Rectal smooth muscle tissue (tissue), 1 donor: Measurements from ENCODE around the gene JOSD2.
"Not testable (repeated sequence)": the region's sequence is repeated elsewhere in the genome, so short reads cannot be mapped to it uniquely, and the experiment has no call there.

ENCODE experiments used
- H3K27ac ChIP-seq: one replicate; pipeline ENCODE4 v1.7.0; 2013; ENCODE audit warnings: low read depth, low read length, inconsistent platforms
- H3K27me3 ChIP-seq: one replicate; pipeline ENCODE4 v1.7.0; 2013; ENCODE audit warnings: low read length; ENCODE audit not compliant: control insufficient read depth, insufficient read depth
- H3K36me3 ChIP-seq: one replicate; pipeline ENCODE4 v1.7.0; 2013; ENCODE audit warnings: low read length; ENCODE audit not compliant: control insufficient read depth, insufficient read depth
- H3K4me1 ChIP-seq: one replicate; pipeline ENCODE4 v1.7.0; 2013; ENCODE audit warnings: low read length; ENCODE audit not compliant: control insufficient read depth, insufficient read depth
- H3K4me3 ChIP-seq: one replicate; pipeline ENCODE4 v1.7.0; 2013; ENCODE audit warnings: low read length
- H3K9ac ChIP-seq: one replicate; pipeline ENCODE4 v1.7.0; 2013; ENCODE audit warnings: low read length

JOSD2 gene

DNA sequence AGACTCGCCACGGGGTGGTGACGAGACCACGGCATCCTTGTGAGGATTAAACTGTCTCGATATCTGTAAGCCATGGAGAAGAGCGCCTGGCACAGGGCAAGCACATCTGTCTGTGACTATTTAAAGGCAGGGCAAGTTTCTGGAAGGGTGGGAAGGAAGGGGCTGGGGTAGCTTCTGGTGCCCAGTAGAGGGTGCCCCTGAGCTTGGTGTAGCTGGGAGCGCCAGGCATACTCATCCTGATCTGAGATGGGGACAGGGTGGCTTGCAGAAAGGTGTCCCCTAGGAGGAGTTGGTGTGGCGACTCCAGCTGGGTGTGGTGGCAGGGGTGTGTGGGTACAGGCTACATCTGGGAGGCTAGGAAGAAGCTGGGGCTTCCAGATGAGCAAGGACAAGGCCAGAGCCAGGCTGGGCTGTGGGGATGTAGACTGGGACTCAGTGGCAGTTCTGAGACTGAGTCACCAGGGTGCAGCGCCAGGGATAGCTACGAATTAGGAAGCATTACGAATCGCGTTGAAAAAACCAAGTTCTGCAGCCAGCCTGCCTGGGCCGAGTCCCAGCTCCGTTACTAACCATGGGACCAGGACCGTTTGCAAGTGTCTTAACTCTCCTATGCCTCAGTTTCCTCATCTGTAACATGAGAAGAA, 25.8 kb upstream of the JOSD2 start:
- Histone ChIP-seq H3K4me3 (no peak overlapping the region), H3K27ac (no peak overlapping the region), H3K9ac (no peak overlapping the region), H3K27me3 (no peaks in the 10 kb centered on the region), H3K36me3 (no peaks in the 10 kb centered on the region), H3K4me1 (no peaks in the 10 kb centered on the region)

DNA sequence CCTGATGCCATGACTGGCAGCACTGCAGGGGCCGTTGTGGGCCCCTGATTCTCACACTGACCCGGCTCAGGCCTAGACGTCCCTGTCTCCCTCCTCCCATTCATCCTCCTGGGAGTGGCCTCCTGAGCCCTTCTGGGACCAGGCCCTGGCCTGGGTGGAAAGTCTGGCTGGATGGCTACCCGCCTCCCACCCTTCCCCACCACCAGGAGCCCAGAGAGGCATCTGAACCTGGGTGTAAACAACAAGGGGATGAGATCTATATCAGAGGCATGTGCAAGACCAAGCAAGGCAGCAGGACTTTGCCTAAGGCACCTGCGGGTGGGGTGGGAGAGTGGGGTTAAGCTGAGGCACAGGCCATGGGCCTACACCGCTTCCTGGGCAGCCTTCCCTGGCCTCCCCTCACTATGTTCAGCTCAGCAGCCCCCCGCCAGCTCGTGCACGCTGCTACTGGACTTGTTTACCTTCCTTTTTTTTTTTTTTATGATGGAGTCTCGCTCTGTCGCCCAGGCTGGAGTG, 24.7 kb upstream of the JOSD2 start:
- Histone ChIP-seq H3K4me3 (no peak overlapping the region), H3K27me3 (no peaks in the 10 kb centered on the region), H3K27ac (no peak overlapping the region), H3K9ac (no peak overlapping the region), H3K36me3 (no peaks in the 10 kb centered on the region), H3K4me1 (no peaks in the 10 kb centered on the region)

DNA sequence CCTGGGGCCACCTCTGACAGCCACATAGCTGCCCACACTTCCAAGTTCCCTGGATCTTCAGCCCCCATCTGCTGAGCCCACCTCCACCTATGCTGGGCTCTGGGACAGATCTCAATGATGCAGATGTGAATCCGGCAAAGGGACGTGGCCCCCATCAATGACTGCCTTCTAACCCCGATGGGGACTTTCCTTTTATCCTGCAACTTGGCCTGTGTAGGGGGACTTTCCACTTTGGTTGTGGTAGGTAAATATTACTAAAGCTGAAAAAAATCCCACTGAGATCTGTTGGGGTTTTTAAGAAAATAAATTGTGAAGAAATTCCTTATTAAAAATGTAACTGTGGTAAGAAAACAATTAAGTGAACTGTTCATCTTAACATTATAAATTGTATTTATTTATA, 23.5 kb upstream of the JOSD2 start:
- Histone ChIP-seq H3K9ac (no peak overlapping the region), H3K27ac (no peak overlapping the region), H3K4me3 (no peak overlapping the region), H3K4me1 (no peaks in the 10 kb centered on the region), H3K36me3 (no peaks in the 10 kb centered on the region), H3K27me3 (no peaks in the 10 kb centered on the region)

DNA sequence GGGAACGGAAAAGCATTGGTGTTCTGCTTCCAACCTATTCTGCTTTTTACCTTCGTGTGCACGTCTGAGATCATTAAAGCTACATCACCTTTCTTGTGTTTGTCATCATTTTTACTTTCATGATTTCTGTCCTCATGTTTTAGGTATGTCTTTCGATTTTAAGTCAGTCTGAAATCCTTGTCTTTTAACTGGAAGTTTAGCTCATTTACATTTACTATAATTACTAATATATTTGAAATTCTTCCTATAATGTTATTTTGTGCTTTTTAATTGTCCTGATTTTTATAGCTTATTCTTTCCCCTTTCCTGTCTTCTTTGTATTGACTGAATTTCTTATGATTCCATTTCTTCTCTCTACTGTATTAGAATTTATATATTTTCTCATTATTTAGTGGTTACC, 22.0 kb upstream of the JOSD2 start:
- Histone ChIP-seq H3K9ac (no peak overlapping the region), H3K4me3 (no peak overlapping the region), H3K36me3 (no peaks in the 10 kb centered on the region), H3K27me3 (no peaks in the 10 kb centered on the region), H3K4me1 (no peaks in the 10 kb centered on the region), H3K27ac (no peak overlapping the region)

DNA sequence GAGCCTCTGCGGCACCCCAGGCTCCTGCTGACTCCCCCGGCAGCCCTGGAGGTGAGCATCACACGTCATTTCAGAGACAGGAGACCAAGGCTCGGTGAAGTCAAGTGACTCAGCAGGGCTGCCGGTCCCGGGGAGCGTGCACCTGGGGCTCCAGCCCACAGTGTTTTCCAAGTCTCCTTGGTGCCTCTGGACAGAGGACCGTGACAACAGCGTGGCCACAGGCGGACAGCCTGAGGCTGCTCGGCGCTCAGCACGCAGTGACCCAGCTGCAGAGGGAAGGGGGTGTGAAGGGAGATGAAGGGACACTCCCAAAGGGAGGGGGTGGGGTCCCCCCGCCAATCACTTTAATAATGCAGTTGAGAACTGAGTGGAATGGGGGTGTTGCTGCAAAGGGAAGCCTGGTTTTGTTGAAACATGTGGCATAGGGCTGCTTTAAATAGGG, 20.2 kb upstream of the JOSD2 start:
- Histone ChIP-seq H3K27me3 (no peaks in the 10 kb centered on the region), H3K9ac (no peak overlapping the region), H3K4me1 (no peaks in the 10 kb centered on the region), H3K27ac (no peak overlapping the region), H3K4me3 (no peak overlapping the region), H3K36me3 (no peaks in the 10 kb centered on the region)

DNA sequence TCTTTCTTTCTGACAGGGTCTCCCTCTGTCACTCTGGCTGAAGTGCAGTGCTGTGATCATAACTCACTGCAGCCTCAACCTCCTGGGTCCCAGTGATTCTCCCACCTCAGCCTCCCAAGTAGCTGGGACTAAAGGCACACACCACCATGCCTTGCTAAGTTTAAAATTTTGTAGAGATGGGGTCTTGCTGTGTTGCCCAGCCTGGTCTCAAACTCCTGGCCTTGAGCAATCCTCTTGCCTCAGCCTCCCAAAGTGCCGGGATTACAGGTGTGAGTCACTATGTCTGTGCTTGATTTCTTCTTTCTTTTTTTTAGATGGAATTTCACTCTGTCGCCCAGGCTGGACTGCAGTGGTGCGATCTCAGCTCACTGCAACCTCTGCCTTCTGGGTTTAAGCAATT, 17.1 kb upstream of the JOSD2 start:
- not testable (repeated sequence) for H3K4me1 ChIP-seq, H3K27ac ChIP-seq, H3K36me3 ChIP-seq, H3K27me3 ChIP-seq, H3K9ac ChIP-seq, H3K4me3 ChIP-seq

DNA sequence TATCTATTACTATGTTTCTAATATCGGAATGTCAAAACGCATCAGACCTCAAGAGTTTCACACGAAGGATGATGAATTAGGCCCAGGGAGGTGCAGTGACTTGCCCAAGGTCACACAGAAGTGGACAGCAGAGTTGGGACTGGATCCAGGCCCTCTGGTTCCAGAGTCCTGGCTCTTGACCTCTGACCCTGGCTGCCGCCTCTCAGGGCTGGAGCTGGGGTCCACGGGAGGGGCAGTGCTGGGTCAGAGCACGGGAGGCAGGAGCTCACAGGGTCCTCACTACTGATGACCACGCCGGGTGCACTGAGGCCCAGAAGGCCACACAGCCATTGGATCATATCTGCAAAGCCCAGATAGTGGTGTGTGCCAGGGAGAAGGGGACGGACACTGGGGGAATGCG, 11.9 kb upstream of the JOSD2 start:
- H3K27ac ChIP-seq = no peak overlapping the region

DNA sequence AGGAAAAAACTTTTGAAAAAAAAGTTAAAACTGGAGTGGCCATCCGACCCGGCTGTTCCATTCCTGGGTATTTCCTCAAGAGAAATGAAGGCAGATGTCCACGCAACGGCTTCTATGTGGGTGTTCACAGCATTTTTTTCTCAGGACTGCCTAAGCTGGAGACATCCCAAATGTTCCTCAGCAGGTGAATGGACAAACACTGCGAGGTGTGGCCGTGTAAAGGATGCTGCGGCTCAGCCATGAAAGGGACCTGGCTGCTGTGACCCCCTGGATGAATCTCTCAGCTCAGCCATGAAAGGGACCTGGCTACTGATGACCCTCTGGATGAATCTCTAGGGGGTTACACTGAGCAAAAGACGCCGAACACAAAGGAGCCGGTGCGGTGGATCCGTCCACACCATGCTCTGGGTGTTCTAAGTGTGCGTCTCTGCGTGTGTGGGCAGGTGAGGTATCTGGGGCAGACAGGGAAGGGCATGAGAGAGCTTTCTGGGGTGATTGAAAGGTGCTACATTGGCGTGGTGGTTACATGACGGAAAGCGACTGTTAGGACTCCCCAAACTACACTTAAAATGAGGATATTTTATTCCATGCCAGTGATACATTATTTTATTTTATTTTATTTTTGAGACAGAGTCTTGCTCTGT, 10.0 kb upstream of the JOSD2 start:
- Histone ChIP-seq H3K27ac (no peak overlapping the region), H3K9ac (no peak overlapping the region), H3K4me1 (no peaks in the 10 kb centered on the region), H3K27me3 (peaks cover 1% of the 10 kb centered on the region), H3K36me3 (no peaks in the 10 kb centered on the region), H3K4me3 (no peak overlapping the region)

More for the DNA sequence above, 11.9 kb upstream of the JOSD2 start:
- H3K4me1 ChIP-seq = no peaks in the 10 kb centered on the region
- H3K36me3 ChIP-seq = no peaks in the 10 kb centered on the region
- no peak overlapping the region for H3K4me3 ChIP-seq
- H3K9ac ChIP-seq = no peak overlapping the region
- H3K27me3 ChIP-seq = peaks cover 3% of the 10 kb centered on the region

DNA sequence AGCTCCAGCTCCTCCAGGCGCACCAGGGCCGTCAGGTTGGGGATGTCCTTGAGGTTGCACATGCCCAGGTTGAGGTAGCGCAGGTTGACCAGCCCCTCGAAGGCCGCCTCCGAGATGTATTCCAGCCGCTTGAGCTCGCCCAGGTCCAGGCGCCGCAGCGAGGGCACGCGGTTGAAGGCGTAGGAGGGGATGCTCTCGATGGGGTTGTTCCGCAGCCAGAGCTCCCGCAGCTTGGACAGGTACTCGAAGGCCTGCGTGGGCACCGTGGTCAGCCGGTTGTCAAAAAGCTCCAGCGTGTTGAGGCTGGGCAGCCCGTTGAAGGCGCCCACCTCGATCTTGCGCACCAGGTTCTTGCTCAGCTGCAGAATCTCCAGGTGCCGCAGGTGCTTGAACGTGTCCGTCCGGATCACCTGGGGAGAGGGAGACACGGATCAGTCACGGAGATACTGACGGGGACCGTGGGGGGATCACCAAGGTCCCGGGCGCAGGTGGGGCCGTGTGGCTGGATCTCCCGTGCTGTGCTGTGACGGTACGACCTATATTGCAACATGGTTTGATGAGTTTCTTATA, 8.1 kb upstream of the JOSD2 start:
- Histone ChIP-seq H3K4me1 (no peaks in the 10 kb centered on the region), H3K27ac (no peak overlapping the region), H3K36me3 (no peaks in the 10 kb centered on the region), H3K9ac (no peak overlapping the region), H3K4me3 (no peak overlapping the region), H3K27me3 (peaks cover 7% of the 10 kb centered on the region)

DNA sequence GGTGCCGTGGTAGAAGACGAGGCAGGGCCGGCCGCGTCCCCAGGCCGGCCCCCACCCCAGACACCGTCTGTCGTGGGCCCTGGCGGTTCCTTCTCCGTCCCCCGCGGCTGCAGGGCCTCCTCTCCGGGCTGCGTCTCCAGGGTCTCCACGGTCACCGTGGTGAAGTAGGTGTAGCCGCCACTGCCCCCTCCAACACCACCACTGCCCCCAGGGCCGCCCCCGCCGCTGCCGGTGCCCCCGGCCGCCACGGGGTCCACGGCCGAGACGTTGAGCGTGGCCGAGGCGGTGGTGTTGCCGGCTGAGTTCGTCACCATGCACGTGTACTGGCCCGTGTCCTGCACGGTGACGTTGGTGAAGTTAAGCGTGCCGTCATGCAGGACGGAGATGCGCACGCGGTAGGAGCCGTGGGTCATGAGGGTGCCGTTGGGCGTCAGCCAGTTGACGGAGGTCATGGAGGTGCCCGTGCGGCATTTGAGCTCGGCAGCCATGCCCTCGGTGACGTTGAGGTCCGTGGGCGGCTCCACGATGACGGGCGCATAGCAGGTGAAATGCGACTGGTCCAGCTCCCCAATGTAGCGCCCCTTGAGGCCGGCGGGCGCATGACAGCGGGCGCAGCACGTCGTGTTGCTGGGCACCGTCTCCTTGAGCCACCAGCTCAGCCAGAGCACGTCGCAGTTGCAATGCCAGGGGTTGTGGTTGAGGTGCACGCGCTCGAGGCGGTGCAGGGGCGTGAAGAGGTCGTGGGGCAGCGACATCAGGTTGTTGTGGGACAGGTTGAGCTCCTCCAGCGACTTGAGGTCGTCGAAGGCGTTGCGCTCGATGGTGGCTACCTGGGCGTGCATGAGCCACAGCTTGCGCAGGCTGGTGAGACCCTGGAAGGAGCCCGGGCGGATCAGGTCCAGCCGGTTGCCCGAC, 7.4 kb upstream of the JOSD2 start:
- H3K36me3 ChIP-seq = no peaks in the 10 kb centered on the region
- no peak overlapping the region for H3K27ac ChIP-seq
- H3K9ac ChIP-seq = no peak overlapping the region
- H3K4me1 ChIP-seq = no peaks in the 10 kb centered on the region
- H3K4me3 ChIP-seq = no peak overlapping the region
- peaks cover 7% of the 10 kb centered on the region for H3K27me3 ChIP-seq

DNA sequence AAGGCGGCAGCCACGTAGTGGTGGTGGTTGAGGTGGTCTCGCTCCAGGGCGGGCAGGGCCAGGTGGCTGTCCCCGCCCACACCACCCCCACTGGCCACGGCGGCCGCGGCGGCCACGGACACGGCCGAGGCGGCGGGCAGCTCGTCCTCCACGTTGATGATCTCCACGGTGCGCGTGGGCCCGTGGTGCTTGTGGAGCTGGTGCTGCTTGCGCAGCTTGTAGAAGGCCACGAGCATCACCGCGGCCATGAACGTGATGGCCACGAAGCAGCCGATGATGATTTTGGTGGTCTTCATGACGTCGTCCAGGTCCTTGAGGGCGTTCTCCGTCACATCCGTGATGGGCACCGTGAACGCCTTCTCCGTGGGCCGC, 6.7 kb upstream of the JOSD2 start:
- Histone ChIP-seq H3K36me3 (no peaks in the 10 kb centered on the region), H3K4me1 (no peaks in the 10 kb centered on the region), H3K4me3 (no peak overlapping the region), H3K27me3 (peaks cover 7% of the 10 kb centered on the region), H3K27ac (no peak overlapping the region), H3K9ac (no peak overlapping the region)

DNA sequence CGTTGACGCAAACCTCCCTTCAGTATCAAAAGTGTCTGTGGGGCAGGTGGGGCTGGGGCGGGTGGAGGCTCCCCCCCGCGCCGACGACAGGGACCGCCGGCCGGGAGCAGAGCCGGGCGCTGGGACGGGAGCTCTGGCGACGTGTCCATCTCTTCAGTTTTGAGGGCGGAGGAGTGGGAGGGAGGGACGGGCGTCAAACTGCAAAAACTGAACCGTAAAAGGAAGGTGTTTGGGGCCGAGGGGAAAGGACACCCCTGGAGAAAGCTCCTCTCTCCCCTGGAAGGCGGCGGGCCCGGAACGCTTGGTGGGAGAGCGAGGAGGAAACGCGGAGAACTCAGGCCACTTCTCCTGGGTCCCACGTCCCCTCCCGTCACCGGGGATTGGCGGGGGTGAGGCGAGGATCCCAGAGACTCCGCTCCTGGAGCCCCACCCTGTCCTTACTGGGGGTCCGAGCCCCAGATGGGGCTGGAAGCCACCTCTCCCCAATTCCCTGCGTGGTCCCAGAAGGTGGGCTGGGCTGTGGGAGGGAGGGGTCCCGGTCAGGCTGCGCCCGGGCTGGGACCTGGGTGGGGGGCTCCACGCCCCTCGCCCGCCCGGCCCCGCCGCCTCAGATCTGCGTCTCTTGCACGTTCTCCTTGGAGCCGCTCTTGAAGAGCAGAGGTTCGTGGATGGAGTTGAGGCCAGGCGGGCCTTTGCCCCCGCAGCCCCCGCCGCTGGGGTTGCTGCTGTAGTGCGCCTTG, 6.1 kb upstream of the JOSD2 start:
- Histone ChIP-seq H3K36me3 (no peaks in the 10 kb centered on the region), H3K9ac (no peak overlapping the region), H3K27me3 (peaks cover 7% of the 10 kb centered on the region), H3K4me3 (no peak overlapping the region), H3K4me1 (no peaks in the 10 kb centered on the region), H3K27ac (no peak overlapping the region)
